SHP77 treated with DMSO at 0.1 percent for 48 hours (cell line): ENCODE measurements around the gene PAGE2.
"Not testable (repeated sequence)": the region's sequence is repeated elsewhere in the genome, so short reads cannot be mapped to it uniquely, and the experiment has no call there.

Experiments
- DNase-seq: peaks from one replicate; lab custom pipeline; 2025; lab: John Stamatoyannopoulos, UW

The PAGE2 gene

DNA sequence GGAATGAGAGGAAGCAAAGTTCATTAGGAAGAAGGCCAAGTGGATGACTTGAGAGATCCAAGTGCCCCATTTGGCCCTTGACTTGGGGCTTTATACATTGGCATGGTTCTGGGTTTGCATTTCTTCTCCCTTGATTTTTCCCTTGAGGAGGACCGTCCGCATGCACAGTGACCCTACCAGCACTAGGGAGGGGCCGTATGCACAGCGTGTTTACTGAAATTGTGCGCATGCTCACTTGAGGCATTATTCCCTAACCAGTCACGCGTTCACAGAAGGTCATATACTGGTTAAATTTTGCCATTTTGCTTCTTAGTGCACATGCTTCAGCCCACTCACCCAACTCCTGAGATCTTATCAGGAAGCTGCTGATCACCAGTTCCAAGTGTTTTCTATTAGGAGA, 35.1 kb downstream of the PAGE2 start:
- no peak for DNase-seq

DNA sequence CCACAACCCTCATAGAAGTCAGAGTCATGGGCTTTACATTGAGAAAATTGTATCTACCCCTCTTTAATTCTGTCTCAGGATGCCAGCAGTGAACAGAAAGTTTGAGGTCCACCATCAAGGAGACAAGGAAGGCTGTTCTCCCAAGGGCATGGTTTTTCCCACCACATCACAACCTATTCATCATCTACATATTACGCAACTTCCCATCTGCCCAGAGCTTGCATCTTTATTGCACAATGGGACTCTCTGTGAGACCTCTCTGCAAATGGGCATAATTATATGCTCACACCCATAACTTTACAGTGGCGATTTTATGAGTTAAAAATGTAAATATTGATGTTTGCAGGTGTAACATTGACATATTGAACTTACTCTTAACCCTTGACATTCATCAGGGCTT, 38.9 kb downstream of the PAGE2 start:
- DNase-seq, result no peak

DNA sequence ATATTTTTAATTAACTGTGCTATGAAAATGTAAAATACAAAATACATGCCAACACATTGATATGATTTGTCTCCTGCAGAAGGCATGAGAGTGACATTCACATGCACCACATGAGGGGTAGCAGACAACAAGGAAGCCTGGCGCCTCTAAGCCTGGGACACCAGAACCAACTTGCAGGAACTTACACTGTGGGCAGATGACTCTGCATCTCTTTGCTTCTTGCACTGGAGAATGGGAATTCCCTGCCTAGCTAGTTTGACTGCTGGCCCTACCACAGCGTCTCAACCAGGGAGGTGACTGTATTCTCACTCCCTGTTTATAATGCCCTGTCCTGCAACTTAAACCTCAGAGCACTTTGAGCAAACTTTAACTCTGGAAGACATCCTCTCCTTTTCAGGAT, 40.5 kb downstream of the PAGE2 start:
- DNase-seq, result no peak

DNA sequence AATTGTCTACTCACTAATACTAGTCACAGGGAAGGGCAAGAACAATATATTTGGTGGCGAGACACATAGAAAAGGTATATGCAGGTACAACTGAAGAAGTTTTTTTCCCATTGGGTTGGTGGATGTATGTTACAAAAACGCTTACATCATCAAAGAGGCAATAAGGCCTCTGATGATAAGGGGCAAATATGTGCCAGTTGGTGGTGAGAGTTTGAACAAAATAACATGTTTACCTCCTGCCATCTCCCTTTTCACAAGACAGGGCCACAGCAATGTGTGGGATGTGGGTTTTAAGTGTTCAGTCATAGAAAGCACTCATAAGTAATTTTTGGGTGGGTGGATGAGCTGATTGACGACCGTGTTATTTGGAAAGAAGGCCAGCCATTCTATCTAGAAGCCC, 41.7 kb downstream of the PAGE2 start:
- DNase-seq, result no peak

DNA sequence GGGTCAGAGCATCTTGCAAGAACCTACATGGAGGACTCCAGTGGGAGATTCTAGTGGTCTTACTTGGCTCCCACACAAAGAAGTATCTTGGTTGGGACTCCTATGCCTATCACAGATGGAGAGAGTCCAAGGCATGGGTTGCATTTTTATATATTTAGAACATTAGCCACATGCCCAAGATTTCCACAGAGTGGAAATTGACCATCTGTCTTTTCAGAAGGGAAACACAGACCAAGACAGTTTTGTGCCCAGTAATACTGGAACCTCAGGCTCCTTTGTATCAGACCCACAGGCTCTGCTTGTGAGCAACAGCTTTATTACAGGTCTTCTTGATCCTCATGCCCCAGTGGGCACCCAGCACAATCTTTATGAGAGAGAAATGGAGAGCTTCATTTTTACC, 43.6 kb downstream of the PAGE2 start:
- no peak for DNase-seq

DNA sequence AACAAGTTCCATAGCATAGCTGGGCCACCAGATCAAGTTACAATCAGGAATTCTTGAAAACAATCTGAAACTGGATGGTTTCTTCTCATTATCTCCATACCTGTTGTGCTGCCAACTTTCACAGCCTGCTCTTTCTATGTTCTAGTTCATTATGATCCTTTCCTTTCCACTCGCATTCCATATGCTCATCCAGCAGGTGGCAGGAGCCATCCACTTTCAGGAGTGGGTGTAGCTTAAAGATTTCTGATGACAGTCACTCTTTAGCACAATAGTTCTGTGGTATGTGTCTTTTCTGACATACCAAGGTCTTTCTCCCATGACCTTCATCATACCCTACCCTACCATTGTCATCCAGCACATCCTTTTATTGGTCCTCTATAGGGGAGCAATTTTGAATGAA, 46.4 kb downstream of the PAGE2 start:
- peak; percentile 60 for DNase-seq

DNA sequence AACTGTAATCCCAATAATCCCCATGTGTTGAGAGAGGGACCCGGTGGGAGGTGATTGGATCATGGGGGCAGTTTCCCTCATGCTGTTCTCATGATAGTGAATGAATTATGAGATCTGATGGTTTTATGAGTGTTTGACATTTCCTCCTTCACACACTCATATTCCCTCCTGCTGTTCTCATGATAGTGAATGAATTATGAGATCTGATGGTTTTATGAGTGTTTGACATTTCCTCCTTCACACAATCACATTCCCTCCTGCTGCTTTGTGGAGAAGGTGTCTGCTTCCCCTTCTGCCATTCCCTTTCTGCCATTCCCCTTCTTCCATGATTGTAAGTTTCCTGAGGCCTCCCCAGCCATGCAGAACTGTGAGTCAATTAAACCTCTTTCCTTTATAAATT, 52.0 kb downstream of the PAGE2 start:
- not testable (repeated sequence) for DNase-seq
